ENCODE measurements around the gene GFOD2. TPM values are rescaled to one million over a fixed set of nuclear protein-coding genes. Genes with fewer than 3 reads are reported as not detected.

Gene GFOD2
- total and polyA plus RNA-seq, 10 donors: 10.4 to 45.6 (median 39.8) TPM

DNA sequence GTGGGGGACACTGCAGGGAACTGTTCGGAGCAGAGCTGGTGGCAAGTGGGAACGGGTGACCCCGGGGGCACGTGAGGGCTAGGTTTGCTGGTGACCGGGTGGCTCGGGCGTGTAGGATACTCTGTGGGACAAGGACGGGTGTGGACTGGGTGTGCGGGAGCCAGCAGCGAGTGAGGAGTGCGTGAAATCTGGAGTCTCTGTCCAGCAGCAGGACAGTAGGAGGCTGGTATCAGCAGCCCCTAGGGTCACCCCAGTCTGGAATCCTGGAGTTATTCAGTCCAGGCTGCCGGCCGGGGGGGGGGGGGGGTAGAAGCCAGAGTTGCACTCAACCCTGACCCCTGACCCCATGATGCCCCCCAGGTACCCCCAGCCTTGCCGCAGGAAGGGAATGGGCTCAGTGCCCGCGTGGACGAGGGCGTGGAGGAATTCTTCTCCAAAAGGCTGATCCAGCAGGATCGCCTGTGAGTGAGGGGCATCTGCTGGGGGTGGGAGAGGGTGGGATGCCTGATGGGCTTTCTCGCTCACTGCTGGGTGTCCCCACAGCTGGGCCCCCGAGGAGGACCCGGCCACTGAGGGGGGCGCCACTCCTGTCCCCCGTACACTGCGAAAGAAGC lies 65.2 kb downstream of the GFOD2 start:
- intact Hi-C loops (cut with DNase I; ENCODE audit: low total_unique reads): no loop called here
- DNase-seq: no peak
- peaks cover 2 to 39% (median 10%) of the 10 kb centered on the region in 6 donors for H3K4me1 ChIP-seq
- H3K9me3 ChIP-seq: no peaks in the 10 kb centered on the region
- no peak for TF ChIP-seq POLR2AphosphoS5 (IDR thresholded peaks at IDR 0.05)
- no peak for TF ChIP-seq POLR2A (IDR thresholded peaks at IDR 0.05)
- no peak for TF ChIP-seq CTCF (IDR thresholded peaks at IDR 0.05 in 8 of 11, conservative IDR thresholded peaks at IDR 0.05 in 3 of 11)
- H3K27me3 ChIP-seq (replicated peaks in 1 of 7): peaks cover 0 to 61% (median 11%) of the 10 kb centered on the region in 7 donors
- 61 to 82% (median 78%) methylated on average over 21 to 25 of the region's 25 CpGs for WGBS, 5 donors
- peaks cover 0 to 96% (median 56%) of the 10 kb centered on the region in 6 donors for H3K36me3 ChIP-seq
- H3K27ac ChIP-seq: no peak overlapping the region
- H3K4me3 ChIP-seq: peak overlapping the region in 3 of 8 donors; percentile 19 to 46 (median 32)

GRCh38 chr16:67653128-67653788 lies 65.9 kb downstream of the GFOD2 start:
- peaks cover 0 to 38% (median 4%) of the 10 kb centered on the region in 6 donors for H3K4me1 ChIP-seq
- 50 to 74% (median 61%) methylated on average over 49 to 68 of the region's 68 CpGs for WGBS, 5 donors
- no peaks in the 10 kb centered on the region for H3K9me3 ChIP-seq
- no peak for DNase-seq
- H3K36me3 ChIP-seq: peaks cover 0 to 96% (median 58%) of the 10 kb centered on the region in 6 donors
- no peak overlapping the region for H3K27ac ChIP-seq
- peak overlapping the region in 5 of 8 donors; percentile 13 to 46 (median 19) for H3K4me3 ChIP-seq
- H3K27me3 ChIP-seq (replicated peaks in 1 of 7): peaks cover 0 to 68% (median 11%) of the 10 kb centered on the region in 7 donors
- intact Hi-C loops (cut with DNase I; ENCODE audit: low total_unique reads): no loop called here
- TF ChIP-seq CTCF (IDR thresholded peaks at IDR 0.05 in 8 of 11, conservative IDR thresholded peaks at IDR 0.05 in 3 of 11) (no peak), POLR2AphosphoS5 (IDR thresholded peaks at IDR 0.05) (peak in 1 of 3 donors; percentile 40), POLR2A (IDR thresholded peaks at IDR 0.05) (no peak)

- WGBS, 5 donors: 36 to 72% (median 61%) methylated on average over 25 to 59 of the region's 59 CpGs
- no peak for DNase-seq
- Histone ChIP-seq H3K27me3 (replicated peaks in 1 of 7) (peaks cover 0 to 74% (median 11%) of the 10 kb centered on the region in 7 donors), H3K4me3 (peak overlapping the region in 4 of 8 donors; percentile 19 to 46 (median 26)), H3K36me3 (peaks cover 0 to 96% (median 54%) of the 10 kb centered on the region in 6 donors), H3K4me1 (peaks cover 0 to 38% (median 2%) of the 10 kb centered on the region in 6 donors), H3K9me3 (no peaks in the 10 kb centered on the region), H3K27ac (no peak overlapping the region)
- intact Hi-C loops (cut with DNase I; ENCODE audit: low total_unique reads): no loop called here
- no peak for TF ChIP-seq CTCF (IDR thresholded peaks at IDR 0.05 in 8 of 11, conservative IDR thresholded peaks at IDR 0.05 in 3 of 11)
- TF ChIP-seq POLR2AphosphoS5 (IDR thresholded peaks at IDR 0.05): no peak
- TF ChIP-seq POLR2A (IDR thresholded peaks at IDR 0.05): no peak
These were observed 66.5 kb downstream of the GFOD2 start for GRCh38 chr16:67652578-67653127.

- intact Hi-C loops (cut with DNase I; ENCODE audit: low total_unique reads): no loop called here
- peaks cover 0 to 82% (median 11%) of the 10 kb centered on the region in 7 donors for H3K27me3 ChIP-seq (replicated peaks in 1 of 7)
- no peak overlapping the region for H3K27ac ChIP-seq
- H3K9me3 ChIP-seq: no peaks in the 10 kb centered on the region
- no peak for DNase-seq
- WGBS, 5 donors: 85 to 96% (median 91%) methylated on average over 4 of the region's 4 CpGs
- H3K4me1 ChIP-seq: peaks cover 0 to 40% (median 2%) of the 10 kb centered on the region in 6 donors
- TF ChIP-seq CTCF (IDR thresholded peaks at IDR 0.05 in 8 of 11, conservative IDR thresholded peaks at IDR 0.05 in 3 of 11) (no peak), POLR2A (IDR thresholded peaks at IDR 0.05) (no peak), POLR2AphosphoS5 (IDR thresholded peaks at IDR 0.05) (no peak)
- no peak overlapping the region for H3K4me3 ChIP-seq
- H3K36me3 ChIP-seq: peaks cover 0 to 96% (median 53%) of the 10 kb centered on the region in 6 donors
These were observed 67.3 kb downstream of the GFOD2 start for GRCh38 chr16:67651847-67652246.
